ENCODE results near the gene SNAP25.

Gene SNAP25

DNA sequence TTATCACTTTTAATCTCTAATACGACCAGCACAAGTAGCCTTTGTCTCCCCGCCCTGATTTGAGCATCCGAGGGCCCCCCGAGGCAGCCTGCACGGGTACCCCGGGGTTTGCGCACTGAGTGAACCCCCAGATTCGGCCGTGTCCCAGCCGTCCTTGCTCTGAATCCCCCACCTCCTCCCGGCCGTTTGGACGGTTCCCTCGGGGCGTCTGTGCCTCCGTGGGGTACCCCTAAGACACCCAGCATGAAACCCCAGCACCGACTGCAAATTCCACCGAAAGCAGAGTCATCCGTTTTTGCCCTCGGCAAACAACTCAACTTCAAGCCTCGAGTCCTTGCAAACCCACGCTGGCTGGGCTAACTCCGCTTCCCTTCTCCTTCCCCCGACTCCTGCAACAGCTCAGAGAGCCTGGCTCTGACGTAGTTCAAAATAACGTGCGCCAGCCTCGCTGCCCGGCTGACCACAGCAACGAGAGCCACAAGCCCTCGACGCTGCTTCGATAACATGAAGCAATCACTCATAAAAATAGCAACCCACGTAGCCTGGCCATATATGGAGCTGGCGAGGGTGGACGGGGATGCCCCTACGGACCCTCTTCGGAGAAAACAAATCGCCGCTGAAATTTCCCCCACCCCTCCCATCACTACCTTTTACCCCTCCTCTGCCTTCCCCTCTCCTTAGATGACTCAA is 764 bp upstream of the SNAP25 start:
- peak; percentile 61 to 92 (median 82) for DNase-seq

DNA sequence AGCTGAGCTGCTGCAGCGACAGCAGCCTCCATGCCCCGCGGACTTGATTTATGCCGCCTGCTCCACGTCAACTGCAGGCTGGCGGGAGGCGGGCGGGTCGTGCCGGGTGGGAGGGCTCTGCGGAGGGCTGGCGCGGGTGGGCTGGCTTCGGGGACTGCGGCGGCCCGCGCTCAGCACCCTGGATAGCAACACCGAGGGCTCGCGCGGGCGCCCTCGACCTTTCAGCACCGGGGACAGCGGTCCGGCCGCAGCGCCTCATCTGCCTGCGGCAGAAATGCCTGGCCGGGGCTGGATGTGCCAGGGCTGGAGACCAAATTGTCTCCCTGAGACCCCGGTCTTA is 792 bp downstream of the SNAP25 start:
- DNase-seq = peak; percentile 57 to 90 (median 81)

DNA sequence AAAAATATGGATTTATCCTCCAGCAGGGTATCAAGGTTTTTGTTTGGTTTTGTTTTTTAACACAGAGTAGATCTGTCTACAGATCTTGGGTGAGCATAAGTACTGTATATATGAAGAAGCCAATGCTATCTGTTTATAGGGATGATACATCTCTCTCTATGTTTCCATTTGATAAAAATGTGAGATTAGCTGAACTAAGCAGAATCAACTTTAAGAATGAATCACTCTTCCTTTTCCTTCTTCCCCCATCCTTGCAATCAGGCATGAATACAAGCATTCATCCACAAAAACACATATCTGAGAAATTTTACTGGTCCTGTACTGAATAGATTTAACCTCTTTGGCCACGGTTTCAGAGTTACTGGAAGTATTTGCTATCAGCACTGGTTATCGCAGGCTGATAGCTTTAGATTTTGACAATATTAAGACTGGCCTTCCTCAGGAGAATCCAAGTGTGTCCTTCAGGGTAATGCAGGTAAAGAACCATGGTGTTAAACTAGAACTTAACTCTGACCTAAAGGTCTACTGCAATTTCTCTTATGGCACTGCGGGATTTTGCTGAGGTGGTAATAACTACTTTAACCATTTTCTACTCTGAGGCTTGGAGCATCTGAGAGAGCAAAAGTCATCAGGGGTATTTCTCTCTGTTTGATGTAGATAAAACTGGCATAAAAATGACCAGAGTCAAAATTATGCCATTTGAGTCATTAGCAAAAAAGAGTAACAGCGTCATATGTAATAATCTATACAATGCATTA is 1.5 kb downstream of the SNAP25 start:
- DNase-seq = peak in 1 of 3 experiments; percentile 41

DNA sequence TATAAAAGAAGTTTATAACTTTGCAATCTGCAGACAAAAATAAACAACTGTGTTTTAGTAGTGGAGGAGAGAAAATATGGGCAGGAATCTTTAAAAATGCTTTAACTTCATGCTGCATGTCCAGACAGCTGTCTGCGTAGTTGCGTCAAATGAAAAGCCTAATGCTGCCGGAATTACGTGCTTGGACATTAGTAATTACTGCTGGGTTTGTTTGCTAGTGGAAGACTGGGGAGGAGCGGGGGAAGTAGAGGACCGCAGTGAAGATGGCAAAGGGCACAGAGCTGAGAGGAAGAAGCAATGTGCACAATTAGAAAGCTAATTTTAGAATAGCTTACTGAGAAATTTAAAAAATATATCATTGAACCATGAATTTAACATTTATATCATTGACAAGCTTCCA is 2.4 kb downstream of the SNAP25 start:
- peak in 2 of 3 experiments; percentile 32 to 75 for DNase-seq

DNA sequence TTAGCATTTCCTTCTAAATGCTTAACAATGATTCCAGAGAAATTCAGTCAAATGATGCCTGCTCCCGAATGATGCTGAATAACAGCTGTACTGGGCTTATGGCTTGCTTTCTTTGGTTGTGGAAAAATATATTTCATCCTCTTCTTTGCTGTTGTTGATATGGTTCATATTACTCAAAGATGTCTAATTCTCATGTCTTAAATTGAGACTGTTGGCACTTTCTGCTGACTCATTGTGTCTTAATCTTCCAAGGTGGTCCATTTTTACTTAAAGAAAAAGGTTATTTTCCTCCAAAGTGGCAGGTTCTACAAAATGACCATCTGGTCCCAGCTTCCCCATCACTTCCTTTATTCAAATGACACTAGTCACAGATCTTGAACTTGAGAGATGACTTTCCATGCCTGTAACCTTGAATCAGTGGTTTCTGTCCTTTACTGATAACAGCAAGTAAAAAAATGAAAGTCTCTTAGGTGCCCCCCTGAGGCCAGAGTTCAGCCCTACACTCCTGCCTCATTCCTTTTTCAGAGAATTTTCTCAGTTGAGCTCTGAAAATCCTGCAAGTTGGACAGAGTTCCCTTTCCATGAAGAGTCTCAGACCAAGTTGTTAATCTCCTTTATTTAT is 6.9 kb downstream of the SNAP25 start:
- DNase-seq = peak in 2 of 3 experiments; percentile 6 to 43

DNA sequence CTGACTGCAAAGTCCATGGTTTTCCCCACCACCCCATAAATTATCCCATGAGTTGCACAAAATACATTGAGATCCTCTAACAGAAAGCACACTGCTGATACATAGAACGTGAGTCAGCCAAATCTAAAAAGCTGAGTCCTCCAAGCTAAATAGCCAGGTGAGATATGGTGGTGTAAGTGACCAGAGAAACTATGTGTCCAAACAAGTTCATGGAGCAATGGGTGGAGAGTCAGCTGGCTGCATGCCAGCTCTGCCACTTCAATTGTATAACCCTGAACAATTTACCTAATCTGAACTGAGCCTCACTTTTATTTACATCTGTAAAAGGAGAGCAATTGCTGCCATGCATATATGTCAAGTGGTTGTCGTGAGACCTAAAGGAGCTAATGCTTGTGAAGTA is 9.7 kb downstream of the SNAP25 start:
- peak; percentile 68 to 93 (median 92) for DNase-seq

DNA sequence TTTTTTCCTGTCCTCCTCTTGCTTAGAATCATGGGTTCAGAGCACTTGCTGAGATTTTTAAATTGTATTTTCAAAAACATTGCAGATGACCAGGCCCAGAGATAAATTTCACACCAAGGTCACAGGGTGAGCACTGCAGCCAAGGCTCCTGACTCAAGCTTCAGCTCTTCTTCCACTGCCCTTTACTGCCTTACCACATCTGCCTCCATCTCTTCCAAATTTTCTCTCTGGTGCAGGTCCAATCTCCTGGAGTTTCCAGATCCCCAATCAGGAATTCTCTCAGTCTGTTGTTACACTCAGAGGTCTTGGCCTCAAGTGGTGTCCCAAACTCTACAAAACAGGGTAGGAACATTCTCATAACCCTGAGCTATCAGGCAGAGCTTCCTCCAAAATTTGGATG is 12.7 kb downstream of the SNAP25 start:
- no peak for DNase-seq

DNA sequence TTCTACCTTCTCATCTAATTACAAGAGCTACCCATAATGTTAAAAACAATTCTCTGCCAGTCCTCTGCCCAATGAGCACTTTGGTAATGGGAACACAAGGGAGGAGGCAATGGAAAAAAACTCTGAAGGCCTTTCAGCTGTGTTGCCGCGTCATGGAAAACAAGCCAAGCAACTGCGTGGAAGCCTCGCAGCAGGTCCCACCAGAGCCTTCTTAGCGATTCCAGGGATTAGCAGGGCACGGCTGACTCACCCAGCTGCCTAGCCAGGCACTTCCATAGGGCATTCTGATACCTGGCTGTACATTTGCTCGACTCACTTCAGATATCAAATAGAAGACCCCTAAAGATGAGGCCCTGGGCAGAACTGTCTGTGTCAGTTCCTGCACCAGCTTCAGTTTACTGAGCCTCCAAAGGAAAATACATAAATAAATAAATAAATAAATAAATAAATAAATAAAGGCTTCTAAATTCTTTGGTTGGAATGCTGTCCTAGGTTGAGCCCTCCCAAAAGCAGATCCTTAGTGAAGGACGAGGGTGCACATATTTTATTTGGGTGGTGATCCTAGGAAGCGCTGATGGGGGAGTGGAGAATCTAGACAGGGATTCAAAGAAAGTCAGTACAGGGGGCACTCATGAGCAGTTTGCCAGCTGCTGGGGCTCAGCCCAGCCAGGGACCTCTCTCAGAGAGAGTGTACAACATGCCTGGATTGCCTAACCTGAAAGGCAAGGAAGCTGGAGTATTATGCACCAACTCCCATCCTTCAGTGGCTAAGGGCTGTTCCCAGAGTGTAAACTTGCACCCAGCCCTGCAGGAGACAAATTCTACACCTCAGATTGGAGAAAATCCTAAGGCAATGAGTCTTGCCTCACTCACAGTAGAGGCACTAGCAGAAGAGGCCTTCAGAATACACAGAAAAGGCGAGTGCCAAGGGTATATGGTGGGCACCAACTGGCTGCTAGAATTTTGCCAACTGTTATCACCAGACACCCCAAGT is 18.2 kb downstream of the SNAP25 start:
- DNase-seq = no peak

DNA sequence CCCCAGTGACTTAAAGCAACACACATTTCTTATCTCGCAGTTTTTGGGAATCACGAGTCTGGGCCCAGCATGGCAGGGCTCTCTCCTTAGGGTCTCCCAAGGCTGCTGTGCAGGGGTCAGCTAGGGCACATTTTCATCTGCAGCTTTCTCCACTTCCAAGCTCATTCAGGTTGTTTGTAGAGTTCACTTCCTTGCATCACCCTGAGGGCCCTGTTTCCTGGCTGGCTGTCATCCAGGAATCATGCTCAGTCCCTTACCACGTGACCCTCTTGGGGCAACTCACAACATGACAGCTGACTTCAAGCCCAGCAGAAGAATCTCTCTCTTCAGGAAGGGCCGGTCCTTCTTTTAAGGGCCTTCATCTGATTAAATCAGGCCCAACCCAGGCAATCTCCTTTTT is 21.3 kb downstream of the SNAP25 start:
- peak; percentile 41 to 86 (median 71) for DNase-seq

DNA sequence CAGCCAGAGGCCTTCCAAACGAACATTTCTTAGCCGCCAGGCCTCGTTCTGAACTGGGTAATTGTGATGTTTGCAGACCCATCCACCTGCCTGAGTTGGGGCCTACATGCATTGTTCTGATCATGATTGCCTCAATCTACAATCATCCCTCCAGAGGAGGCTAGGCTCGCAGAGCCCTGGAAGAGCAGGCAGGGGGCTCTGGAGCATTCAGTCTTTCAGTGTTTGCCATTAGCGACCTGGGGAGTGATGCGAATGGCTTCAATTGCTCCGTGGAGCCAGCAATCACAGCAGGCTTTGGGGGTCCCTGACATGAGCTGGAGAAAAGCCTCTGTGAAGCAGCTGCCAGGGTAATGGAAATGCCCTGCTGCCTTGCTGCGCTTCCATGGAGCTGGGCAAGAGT is 22.0 kb downstream of the SNAP25 start:
- DNase-seq = peak in 2 of 3 experiments; percentile 8 to 33

DNA sequence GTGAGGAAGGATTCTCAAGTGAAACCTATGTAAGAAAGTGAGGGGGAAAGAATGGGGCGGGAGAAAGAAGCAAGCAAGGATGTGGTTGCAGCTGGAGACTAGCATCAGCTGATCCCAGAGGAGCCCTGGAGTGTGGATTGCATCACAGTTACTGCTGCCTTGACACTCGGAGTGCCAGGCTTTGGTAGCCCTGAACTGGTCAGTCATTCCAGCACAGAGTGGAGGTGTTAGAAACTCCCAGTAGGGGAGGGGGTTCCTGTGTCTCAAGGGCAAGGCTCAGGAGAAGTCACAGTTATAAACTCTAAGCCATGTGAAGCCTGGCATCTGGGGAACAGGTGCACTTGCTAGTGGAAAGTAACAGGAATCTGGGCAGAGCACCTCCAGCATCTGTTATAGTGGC is 23.5 kb downstream of the SNAP25 start:
- DNase-seq = no peak

DNA sequence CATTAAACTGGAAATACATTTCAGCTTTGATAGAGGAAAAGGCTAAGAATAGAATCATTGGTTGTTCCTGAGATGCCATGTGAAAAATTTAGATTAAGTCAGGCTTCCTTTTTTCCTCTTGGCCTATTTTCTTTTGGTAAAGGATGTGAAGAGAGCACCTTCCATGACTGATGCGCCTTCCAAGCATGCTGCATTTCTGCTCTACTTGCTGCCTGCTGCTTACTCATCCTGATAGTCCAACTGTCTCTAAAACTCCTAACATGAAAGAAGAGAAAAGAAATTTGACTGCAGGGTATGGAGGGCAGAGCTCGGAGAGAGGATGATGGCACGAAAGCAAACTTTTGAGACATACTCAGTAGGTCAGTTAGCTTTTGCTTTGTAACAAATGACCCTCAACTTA is 28.8 kb downstream of the SNAP25 start:
- DNase-seq = no peak

DNA sequence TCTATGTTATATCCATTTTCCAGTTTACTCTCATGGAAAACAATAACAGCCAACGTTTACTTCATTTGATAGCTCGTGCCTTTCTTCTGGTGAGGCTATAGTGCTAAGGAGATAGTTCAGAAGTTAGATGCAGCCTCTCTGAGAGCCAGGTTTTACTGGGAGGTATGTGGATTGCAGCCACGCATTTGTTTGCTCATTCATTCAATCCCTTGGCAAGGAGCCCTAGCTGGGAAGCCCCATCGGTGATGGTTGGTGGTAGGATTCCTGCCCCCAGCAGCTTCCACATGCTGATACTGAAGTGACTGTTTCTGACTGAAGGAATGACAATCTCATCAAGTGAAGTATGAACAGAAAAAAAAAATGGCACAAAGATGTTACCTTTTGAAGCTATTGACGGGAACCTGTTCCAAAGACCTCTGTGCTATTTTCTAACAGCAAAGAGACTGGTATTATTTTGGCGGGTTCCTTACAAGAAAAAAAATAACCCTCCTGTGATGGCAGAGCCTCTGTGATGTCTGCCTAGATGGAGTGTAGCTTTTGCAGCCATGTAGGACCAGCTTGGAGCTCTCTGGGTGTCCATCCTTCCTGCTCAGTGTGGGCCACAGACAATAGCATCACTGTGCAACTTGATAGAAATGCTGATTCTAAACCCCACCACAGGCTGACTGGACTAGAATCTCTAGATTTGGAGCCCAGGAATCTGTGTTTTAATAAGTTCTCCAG is 30.6 kb downstream of the SNAP25 start:
- no peak for DNase-seq

DNA sequence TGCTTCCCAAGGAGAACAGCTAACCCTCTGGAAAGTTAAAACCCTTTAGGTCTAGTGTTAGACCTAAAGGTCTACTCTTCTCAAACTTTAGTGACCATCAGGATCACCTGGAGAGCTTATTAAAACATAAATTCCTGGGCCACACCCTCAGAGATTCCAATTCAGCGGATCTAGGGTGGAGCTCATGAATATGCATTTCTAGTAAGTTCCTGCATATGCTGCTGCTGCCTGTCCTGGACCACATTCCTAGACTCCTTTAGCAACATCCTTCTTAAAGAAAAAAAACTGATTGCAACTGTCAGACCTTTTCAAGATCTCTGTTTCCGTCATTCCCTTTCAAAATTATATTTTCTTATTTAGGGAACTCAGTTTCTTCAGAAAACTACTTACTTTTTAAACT is 31.2 kb downstream of the SNAP25 start:
- DNase-seq = no peak

DNA sequence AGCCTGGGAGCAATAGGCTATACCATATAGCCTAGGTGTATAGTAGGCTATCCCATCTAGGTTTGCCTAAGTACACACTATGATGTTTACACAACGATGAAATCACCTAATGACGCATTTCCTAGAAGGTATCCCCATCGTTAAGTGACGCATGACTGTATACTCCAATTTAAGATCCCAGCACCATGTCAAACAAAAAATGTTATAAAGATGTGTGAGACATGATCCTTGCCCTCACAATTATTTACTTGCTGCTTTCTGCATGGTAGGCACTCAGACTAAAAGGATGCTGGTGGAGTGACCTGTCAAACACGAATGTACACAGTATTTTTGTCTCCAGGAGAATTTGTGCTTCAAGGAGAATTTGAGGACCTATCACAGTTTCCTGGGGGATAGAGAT is 32.3 kb downstream of the SNAP25 start:
- DNase-seq = peak; percentile 12 to 62 (median 19)

DNA sequence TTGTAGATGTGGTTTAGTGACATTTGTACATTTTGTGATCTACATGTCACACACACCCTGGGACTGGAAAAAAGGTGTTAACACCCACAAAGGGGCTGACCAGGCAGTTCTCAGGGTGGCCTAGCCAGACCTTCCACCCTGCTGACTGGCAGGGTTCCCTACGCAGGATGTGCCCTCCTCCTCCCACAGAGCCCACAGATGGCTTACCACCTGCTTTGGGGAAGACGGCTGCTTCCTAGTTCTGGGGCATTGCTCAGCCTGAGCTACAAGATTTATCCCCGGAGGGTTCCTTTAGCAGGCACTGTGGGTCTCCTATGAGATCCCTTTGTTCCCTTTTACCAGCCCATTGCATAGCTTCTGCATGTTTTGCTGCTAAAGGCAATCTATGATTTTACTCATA is 35.1 kb downstream of the SNAP25 start:
- DNase-seq = no peak

DNA sequence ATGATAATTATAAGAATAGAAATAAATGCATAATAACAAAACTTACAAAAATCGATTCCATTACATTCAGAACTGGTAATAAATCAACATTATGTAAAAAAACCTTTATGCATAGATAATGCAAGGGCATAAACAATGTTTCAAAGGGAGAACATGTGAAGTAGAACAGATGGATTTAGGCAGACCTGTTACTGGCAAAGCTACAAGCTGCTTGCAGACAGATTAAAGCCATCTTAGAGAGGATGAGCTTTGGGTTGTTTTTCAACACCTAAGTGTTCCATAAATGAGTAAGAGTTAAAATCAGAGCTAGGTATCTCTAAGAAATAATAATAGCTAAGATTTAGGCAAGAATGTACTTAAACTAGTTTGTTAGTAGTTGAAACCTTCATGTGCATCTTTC is 37.2 kb downstream of the SNAP25 start:
- DNase-seq = no peak

DNA sequence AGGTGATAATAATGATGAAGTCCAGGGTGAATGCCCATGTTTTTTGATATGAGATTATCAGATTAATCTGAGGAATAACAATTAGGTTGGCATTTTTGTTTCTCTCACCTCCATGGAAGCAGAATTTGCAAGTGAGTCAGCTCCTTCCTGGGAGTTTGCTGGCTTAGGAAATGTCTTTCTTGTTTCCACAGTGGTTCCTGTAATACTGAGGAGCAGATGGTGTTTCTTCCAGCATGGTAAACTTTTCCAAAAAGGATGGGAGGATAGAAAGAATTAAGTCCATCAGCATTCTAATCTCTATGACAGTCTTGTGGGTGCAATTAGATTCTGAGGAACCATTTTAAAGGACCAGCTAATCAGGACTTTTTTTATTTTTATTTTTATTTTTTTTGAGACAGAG is 40.5 kb downstream of the SNAP25 start:
- DNase-seq = no peak

DNA sequence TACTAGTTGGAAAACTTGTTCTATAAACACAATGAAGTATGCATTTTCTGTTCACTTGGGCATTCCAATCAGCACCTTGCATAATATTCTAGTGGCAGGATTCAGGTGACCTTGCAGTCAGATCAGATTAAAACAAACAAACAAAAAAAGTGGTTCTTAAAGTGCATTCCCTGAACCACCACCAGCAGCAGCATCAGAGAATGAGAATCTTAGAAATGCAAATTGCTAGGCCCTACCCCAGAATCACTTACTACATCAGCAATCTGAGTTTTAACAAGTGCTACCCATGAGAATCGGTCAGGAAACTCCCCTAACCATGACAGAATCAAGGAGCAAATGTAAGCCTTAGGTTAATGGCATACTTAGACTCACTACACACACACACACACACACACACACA is 41.7 kb downstream of the SNAP25 start:
- DNase-seq = no peak

DNA sequence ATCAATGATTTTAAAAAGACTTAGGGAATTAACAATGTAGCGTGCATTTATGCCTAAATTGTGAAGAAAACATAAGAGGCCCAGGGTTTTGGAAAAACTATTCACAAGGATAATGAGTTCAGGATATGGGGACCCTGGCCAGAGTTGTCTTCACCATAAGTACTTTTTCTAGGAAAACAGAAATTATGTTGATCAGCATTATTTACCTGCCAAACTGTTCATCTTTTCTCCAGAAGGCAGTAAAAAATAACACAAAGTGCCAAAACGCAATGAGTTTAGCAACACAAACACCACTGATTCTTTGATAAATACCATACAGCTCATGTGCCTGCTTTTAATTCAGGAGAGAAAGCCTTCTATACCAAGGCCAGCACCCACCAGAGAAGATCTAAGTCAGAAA is 43.1 kb downstream of the SNAP25 start:
- no peak for DNase-seq

DNA sequence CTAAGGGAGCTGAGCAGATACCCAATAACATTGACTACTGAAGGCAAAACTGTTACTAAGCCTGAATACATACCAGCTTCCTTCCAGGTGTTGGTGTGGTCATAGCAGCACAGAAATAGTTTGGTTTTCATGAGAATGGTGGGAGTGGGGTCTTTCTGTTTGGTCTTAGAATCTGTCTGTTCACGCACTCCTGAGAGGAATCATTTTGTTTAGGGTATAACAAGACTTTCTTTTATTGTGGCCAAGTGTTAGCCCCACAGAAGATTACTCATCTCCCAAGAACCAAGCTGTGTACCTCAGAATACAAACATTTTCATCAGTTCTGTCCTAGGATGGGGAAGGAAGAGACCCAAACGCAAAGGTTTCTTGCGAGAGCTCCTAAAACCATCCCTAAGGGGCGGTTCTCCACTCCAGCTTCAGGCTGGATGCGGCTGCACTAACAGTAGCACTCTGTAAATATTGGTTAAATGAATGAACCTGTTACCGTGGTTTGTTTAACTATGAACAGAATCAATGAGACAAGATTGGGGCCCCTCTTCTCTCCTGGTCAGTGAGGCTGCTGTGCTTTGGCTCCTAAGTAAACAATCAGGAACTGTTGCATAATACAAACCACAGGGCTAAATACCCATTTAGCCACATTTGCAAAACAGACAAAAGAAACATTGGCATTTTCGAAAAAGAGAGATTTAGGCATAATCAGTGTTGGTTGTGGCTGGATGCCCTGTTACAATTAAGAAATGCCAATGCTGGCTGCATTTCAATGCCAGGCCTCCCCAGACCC is 44.9 kb downstream of the SNAP25 start:
- DNase-seq = peak in 1 of 3 experiments; percentile 33
